ENCODE measurements around the gene AKIRIN1. TPM values are rescaled to one million over a fixed set of nuclear protein-coding genes. Genes with fewer than 3 reads are reported as not detected.

The AKIRIN1 gene
- total RNA-seq, 4 donors from 2014 or later = 28.4 to 54.4 (median 34.0) TPM

GRCh38 chr1:39006287-39006686 lies 15.2 kb downstream of the AKIRIN1 start:
- no peak for TF ChIP-seq CTCF (IDR thresholded peaks at IDR 0.05; ENCODE audit: low read depth)

DNA sequence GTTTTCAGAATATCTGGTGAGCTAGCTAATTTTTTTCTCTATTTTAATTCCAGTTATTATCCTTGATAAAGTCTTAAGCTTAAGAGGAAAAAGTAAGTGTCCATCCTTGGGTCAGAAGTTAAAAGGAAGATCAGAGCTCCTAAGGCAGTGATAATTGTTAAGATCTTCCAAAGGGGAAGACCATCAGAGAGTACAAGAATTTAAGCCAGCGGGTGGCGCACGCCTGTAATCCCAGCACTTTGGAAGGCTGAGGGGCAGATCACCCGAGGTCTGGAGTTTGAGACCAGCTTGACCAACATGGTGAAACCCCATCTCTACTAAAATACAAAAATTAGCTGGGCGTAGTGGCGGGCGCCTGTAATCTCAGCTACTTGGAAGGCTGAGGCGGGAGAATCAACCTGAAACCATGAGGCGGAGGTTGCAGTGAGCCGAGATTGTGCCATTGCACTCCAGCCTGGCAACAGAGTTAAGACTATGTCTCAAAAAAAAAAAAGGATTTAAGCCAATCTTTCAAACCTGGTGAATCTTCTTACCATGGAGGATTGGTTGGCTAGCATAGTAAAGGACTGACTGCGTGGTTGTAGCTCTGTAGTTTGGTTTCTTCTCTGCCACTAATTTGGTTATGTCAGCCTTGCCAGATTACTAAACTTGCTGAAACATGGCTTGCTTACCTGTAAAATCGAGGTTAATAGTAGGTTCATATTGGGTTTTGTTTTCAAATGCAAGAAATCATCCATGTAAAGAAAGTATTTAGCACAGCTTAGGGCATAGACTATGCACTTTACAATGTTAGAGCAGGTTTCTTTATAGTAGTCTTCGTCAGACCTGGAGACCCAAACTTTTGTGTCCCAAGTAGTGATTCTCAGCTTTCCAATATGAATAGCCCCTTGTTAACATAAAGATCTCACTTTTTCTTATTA lies 15.9 kb downstream of the AKIRIN1 start:
- TF ChIP-seq CTCF (IDR thresholded peaks at IDR 0.05; ENCODE audit: low read depth) = no peak

GRCh38 chr1:39016604-39017171 lies 25.6 kb downstream of the AKIRIN1 start:
- TF ChIP-seq CTCF (IDR thresholded peaks at IDR 0.05; ENCODE audit: low read depth) = no peak

DNA sequence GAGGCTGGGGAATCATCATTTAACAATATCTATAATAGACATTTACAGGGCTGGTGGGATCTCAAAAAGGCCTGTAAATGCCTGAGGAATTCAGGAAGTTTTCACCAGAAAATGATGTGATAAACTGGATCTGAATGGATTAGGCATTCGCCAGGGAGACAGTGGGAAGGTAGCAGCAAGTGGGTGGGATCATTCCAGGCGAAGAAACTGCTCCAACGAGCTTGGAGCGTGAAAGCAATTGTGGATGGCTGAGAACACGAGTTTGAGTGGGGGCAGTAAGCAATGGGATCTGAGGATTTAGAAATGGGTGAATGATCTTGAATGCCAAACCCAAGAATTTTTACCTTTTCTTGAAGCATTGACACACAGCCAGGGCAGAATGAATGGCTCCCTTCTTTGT lies 26.2 kb downstream of the AKIRIN1 start:
- TF ChIP-seq CTCF (IDR thresholded peaks at IDR 0.05; ENCODE audit: low read depth) = no peak

DNA sequence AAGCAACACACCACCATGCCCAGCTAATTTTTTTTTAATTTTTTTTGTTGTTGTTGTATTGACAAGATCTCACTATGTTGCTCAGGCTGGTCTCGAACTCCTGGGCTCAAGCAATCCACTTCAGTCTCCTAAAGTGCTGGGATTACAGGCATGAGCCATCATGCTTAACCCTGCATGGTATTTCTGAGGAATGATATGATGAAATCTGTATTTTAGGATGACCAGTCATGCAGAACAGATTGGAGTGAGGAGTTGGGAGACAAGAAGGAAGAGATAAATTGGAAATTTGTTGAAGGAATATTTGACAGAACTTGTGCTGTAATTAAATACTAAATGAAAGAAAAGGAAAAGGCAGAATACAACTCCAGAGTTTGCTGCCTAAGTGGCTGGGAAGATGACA lies 30.4 kb downstream of the AKIRIN1 start:
- no peak for TF ChIP-seq CTCF (IDR thresholded peaks at IDR 0.05; ENCODE audit: low read depth)

- no peak for TF ChIP-seq CTCF (IDR thresholded peaks at IDR 0.05; ENCODE audit: low read depth)
These were observed 32.1 kb downstream of the AKIRIN1 start for GRCh38 chr1:39023140-39023539.

- no peak for TF ChIP-seq CTCF (IDR thresholded peaks at IDR 0.05; ENCODE audit: low read depth)
These were observed 35.2 kb downstream of the AKIRIN1 start, which contains the start of gene NDUFS5 for GRCh38 chr1:39026051-39026865. TSS of gene NDUFS5 (plus strand) at chr1:39026350. CDS start at chr1:39028725, 2,375 bp downstream.

Data from subcutaneous adipose tissue (tissue), 4 donors.